Fibroblast of skin of right biceps (primary cell): ENCODE data around the gene CCR7.
"Not testable (repeated sequence)": the region's sequence is repeated elsewhere in the genome, so short reads cannot be mapped to it uniquely, and the experiment has no call there.

Experiments used
- DNase-seq: peaks from one replicate; pipeline ENCODE4 v3.0.0-alpha.2; 2013

The CCR7 gene

DNA sequence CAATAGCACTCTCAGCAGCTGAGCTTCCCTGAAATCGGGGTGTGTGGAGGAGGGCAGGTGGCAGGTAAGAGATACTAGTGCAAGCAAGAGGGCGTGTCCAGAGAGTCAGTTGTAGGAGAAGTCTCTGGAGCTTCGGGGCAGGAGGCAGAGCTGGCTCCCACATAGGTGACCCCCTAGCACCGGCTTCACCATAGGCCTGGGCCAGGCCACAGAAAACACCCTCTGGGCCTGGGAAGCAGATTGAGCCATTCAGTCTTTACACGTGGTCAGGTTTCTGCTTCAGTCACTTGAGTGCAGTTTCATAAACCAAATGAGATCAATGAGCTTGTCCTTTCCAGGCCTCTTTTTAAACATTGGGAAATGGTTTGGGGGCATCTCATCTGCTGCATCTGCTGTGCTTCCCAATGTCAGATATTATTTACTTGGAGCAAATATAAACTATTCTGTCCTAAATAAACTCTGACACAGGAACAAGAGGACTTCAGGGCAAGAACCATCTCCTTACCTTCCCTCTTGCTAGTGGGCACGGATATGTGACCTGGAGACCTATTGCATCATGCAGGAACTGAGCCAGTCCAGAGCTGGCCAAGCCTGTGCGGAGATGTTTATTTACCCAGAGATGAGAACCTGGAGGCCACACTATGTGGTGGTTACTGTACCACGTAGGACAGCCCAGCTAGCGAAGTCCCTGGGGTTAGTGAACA, 16.1 kb downstream of the CCR7 start:
- DNase-seq: peak; percentile 60

GRCh38 chr17:40548491-40548981, 16.7 kb downstream of the CCR7 start:
- DNase-seq: no peak

DNA sequence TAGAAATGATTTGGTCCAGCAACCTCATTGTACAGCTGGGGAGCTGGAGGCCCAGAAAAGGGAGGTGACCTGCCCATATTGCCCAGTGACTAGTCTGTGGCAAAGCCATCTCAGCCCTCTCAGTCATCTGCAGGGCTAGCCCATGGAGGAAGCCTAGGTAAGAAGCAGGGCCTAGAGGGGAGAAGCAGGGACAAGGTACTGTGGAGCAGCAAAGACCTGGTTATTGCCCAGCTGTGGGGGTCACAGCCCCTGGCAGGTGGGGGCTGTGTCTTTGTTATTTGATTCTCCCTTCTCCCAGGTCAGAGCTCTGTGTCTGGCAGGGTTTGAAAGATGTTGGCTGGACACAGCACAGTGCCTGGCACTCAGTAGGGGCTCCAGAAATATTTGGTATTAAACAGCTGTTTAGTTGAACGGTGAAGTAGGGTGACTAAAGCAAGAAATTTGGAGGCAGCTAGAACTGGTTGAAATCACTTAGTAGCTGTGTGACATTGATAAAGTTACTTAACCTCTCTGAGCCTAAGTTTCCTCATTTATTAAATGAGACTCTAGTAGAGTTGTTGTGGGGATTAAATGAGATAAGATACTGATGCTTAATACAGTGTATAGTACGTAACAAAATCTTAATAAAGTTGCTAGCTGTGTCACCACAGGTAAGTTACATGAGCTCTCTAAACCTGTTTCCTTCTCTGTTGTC, 17.3 kb downstream of the CCR7 start:
- no peak for DNase-seq

DNA sequence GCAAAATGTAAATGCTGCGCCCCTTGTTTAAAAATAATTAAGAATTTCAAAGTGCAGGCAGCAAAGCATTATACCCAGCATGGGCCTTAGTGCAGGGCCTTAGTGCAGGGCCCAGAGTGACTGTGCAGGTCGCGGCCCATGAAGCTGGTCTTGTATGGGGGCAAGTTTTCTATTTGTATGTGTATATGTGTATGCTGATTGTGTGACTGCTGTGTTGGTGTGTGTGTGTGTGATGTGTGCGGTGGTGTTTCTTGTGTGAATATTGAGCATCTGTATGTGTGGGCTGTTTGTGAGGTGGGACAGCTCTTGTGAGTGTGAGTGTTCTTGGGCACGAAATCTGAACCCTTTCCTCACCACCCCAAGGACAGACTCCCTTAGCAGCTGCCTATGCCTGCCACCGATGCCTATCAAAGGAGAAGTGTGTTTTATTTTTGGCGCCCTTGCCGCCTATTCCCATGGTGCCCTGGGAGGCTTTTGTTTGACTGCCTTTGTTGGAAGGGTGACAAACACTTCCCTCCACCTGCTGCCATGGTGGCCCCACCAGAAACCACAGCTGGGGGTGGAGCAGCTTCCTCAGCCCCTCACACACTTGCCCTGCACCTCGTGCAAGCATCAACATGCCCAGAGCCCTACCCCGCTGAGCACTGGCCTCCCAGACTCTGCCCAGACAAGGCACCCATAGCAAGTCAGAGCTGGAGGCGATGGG, 18.0 kb downstream of the CCR7 start:
- DNase-seq: no peak

DNA sequence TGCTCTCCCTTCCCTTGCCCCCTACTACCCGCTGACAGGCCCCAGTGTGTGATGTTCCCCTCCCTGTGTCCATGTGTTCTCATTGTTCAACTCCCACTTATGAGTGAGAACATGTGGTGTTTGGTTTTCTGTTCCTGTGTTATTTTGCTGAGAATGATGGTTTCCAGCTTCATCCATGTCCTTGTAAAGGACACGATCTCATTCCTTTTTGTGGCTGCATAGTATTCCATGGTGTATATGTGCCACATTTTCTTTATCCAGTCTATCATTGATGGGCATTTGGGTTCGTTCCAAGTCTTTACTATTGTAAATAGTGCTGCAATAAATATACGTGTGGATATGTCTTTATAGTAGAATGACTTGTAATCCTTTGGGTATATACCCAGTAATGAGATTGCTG, 18.8 kb downstream of the CCR7 start:
- DNase-seq: not testable (repeated sequence)

DNA sequence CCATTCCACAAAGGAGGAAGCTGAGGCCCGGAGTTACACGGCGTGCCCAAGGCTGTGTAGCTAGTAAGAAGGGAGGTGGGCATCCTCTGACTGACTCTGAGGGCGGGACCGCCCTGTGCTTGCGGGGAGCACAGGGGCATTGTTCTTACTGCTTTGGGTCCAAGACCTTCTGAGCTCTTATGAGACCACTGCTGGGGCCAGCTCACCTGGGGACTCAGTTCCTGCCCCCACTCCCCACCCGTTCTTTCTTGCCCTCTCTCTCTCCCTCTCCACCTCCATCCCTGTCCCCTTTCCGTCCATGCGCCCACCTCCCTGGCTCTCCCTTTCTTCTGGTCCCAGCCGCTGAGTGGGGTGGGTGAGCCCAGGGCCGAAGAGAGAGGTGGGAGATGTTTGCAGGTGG, 19.6 kb downstream of the CCR7 start:
- no peak for DNase-seq

GRCh38 chr17:40542558-40543411, 22.5 kb downstream of the CCR7 start:
- DNase-seq: peak; percentile 90

DNA sequence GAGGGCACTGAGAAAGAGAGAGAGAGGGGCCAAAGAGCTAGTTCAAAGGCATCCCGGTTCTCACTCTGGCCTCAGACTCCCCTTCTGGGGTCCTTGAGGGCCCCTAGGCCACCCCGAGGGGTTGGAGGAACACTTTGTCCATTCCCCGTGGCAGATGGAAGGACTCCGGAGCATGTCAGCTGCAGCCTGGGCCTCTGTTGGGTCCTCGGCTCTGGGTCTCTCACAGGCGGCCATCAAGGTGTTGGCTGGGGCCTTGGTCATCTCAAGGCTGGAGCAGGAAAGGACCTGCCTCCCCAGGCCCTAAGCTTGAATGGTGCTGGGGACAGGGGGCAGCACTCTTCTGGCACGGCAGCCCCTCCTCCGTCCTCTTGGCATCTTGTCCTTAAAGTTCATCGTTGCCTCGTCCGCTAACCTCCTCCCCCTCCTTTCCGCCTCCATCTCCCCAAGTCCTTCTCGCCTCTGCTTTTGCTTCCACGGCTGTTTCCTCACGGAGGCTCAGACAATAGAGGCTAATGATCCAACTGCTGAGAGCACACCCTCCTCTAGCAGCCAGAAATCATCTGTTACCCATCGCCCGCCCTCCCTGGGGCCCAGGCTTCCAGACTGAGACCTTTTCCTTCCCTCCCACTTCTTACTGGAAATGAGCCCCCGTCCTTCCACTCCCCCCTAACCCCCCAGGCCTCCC, 23.3 kb downstream of the CCR7 start:
- DNase-seq: peak; percentile 63

DNA sequence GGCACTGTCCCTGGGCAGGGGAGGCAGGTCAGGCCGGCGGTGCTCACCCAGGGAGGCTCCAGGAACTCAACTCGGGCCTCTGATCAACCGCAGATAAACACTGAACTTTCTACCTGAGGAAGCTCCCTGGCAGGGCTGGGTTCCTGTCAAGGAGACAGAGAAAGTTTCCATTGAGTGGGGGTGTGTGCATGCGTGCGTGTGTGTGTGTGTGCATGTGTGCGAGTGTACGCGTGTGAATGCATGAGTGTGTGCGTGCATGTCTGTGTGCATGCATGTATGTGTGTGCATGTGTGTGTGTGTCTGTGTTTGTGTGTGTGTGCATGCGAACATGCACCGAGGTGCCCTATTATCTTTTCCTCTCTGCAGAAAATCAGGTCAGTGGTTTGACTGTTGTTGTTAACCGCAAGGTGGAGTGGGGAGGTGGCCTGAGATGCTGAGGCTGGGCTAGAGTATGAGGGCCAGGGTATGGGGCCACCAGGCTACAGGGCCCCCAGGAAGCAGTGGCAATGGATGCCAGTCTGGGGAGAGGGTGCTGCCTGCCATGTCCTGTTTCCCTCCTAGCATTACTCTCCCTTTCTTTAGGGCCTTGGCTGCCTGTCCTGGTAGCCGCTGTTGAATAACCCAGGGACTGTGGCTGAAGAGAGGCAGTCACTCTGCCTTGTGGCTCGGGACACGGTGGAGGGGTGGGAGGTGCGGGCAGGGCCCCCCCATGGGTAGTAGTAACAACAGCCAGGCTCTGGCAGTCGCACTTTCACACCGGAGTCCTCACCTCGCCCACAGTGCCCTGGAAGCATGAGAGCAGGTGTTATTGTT, 24.0 kb downstream of the CCR7 start:
- no peak for DNase-seq

DNA sequence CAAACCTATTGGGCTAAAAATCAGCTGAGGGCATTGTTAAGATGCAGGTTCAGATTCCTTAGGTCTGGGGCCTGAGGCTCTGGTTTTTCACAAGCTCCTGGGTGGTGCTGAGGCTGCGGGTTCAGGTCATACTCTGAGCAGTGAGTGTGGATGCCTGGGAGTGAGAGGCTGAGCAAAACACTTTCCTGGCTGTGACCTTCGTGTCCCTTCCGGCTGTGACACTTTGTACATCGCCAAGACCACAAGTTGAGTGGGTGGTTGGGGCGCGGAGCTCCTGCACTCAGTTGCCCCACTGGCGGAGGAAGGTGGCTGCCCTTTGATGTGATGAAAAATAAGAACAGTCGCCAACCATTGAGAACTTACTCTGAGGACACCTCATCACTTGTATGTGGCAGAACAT, 24.8 kb downstream of the CCR7 start:
- DNase-seq: no peak

DNA sequence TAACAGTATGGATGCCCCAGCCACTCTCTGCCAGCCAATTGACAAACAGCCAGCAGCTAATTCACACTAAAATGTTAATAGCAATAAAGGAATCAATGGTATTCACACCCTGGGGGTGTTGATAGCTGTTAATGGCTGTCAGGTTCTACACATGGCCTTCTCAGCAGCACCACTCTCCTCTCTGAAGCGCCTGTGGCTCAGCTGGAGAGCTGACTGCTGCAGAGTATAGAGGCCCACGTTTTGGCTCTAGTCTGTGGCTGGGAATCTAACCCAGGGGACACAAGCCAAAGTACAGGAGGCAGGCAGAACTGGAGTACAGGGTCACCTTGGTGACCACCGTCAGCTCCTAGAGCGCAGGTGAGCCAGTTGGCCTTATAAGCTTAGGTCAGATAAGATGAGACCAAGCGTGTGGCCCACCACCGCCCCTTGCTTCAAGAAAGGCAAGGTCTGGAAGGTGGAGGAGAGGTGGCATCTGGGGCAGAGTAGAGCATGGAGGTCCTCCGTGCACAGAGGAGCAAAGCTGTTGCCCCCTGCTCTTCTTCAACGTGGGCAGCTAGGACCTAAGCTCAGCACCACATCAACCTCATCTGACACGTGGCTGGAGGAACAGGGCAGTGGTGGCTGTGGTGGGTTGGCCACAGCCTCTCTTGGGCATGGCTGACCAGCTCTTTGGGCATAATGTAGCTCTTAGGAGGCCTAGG, 25.4 kb downstream of the CCR7 start:
- DNase-seq: no peak

DNA sequence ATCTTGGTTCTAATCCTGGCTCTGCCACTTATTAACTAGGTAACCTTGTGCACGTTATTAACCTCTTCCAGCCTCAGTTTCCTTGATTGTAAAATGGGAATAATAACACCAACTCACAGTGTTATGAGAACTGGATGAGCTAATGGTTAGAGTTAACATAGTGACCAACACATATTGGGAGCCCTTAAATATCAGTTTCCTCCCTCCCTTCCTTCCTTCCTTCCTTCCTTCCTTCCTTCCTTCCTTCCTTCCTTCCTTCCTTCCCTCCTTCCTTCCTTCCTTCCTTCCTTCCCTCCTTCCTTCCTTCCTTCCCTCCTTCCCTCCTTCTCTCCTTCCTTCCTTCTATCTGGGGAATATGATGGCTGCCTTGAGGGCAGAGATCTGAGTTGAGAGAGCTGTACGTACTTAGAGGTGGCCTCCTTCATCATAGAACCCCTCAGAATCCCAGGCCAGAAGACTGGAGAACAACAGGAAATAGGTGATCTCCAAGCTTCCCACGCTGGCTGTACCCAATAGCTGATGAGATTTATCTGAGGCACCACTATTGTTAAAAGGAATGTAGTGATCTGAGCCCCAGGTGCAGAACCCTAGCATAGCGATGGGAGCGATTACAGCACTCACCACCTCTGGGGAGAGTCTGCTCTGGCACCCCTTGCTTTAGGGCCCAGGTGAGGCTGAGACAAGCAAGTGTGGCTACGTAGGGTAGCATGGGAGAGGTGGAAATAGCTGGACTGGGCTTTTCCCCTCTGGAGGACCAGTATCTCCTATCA, 26.2 kb downstream of the CCR7 start:
- DNase-seq: no peak

GRCh38 chr17:40538019-40538935, 27.0 kb downstream of the CCR7 start:
- no peak for DNase-seq

GRCh38 chr17:40536295-40537171, 28.7 kb downstream of the CCR7 start:
- peak; percentile 59 for DNase-seq

GRCh38 chr17:40535924-40536294, 29.4 kb downstream of the CCR7 start:
- no peak for DNase-seq

DNA sequence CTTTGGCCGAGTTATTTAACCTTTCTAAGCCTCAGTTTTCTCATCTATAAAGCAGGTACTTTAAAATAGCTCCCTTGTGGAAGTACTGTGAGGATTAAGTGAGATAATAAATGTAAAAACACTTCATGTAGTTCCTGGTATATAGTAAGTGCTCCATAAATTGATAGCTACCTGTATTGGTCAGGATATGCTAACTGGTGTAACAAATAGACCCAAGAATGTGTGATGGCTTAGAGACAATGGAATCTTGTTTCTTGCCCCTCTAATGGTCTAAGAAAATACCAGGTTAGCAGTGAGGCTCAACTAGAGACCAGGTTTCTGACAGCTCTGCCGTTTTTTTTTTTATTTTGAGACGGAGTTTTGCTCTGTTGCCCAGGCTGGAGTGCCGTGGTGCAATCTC, 29.8 kb downstream of the CCR7 start:
- no peak for DNase-seq

- no peak for DNase-seq
These were observed 30.7 kb downstream of the CCR7 start for GRCh38 chr17:40534371-40535189.
